ENCODE measurements around the gene LGR6. TPM values are rescaled to one million over a fixed set of nuclear protein-coding genes. Genes with fewer than 3 reads are reported as not detected.

LGR6 gene
- total and polyA plus RNA-seq, 2 donors (not counting 1 experiment from before 2014, with no cell fraction given): 0.28 TPM; not detected in 1

- no peaks in the 10 kb centered on the region for H4K20me1 ChIP-seq (ENCODE audit: control insufficient read depth, insufficient read depth, low read length, poor library complexity, severe bottlenecking)
- H3K27ac ChIP-seq (ENCODE audit: low read length in 2 of 2): no peak overlapping the region
- Mint-ChIP-seq H3K27ac (peak overlapping the region; percentile 2), H3K9me3 (ENCODE audit: insufficient read depth) (no peaks in the 10 kb centered on the region), H3K4me3 (no peak overlapping the region), H3K27me3 (peaks cover 11% of the 10 kb centered on the region), H3K4me1 (peaks cover 10% of the 10 kb centered on the region)
- H3K4me1 ChIP-seq (ENCODE audit: control insufficient read depth in 2 of 2, insufficient read depth in 2 of 2, low read length in 2 of 2): peaks cover 10 to 15% of the 10 kb centered on the region in 2 donors
- H3K9ac ChIP-seq (ENCODE audit: low read length): no peak overlapping the region
- ChIA-PET POLR2A (no interaction called here), CTCF (no interaction called here)
- H3K36me3 ChIP-seq (replicated peaks in 1 of 2; ENCODE audit: control extremely low read depth in 1 of 2, control insufficient read depth in 1 of 2, extremely low read depth in 1 of 2, insufficient read depth in 2 of 2, low read length in 1 of 2): no peaks in the 10 kb centered on the region
- TF ChIP-seq CTCF (IDR thresholded peaks at IDR 0.05) (no peak), EZH2 (IDR thresholded peaks at IDR 0.05; ENCODE audit: borderline replicate concordance, insufficient read depth, low read depth, low read length, poor library complexity, severe bottlenecking) (no peak)
- no peak for DNase-seq
- WGBS (ENCODE audit: insufficient coverage): no CpG with 5 or more reads among the region's 2 CpGs
- H2AFZ ChIP-seq (ENCODE audit: insufficient read depth, low read depth, low read length, poor library complexity, severe bottlenecking): no peak overlapping the region
- no peak overlapping the region for H3K4me3 ChIP-seq (ENCODE audit: control extremely low read depth in 1 of 5, extremely low read depth in 1 of 5, insufficient read depth in 1 of 5, low read depth in 2 of 5, low read length in 4 of 5)
- H3K79me2 ChIP-seq (ENCODE audit: control insufficient read depth, insufficient read depth, low read length): no peaks in the 10 kb centered on the region
- peak overlapping the region; percentile 16 for H3K4me2 ChIP-seq (replicated peaks; ENCODE audit: low read depth, low read length, poor library complexity, severe bottlenecking)
- intact Hi-C loops (cut with micrococcal nuclease): no loop called here
- H3K27me3 ChIP-seq (replicated peaks in 1 of 4; ENCODE audit: control extremely low read depth in 1 of 4, control insufficient read depth in 3 of 4, insufficient read depth in 4 of 4, low read length in 3 of 4): no peaks in the 10 kb centered on the region
- ATAC-seq (ENCODE audit: low read depth): peak; percentile 14
- H3K9me3 ChIP-seq (ENCODE audit: control extremely low read depth in 1 of 3, control insufficient read depth in 2 of 3, insufficient read depth in 1 of 3, low read length in 2 of 3): no peaks in the 10 kb centered on the region
These were observed 34.4 kb downstream of the LGR6 start for GRCh38 chr1:202227997-202228401.

- Histone ChIP-seq H3K79me2 (ENCODE audit: control insufficient read depth, insufficient read depth, low read length) (no peaks in the 10 kb centered on the region), H4K20me1 (ENCODE audit: control insufficient read depth, insufficient read depth, low read length, poor library complexity, severe bottlenecking) (no peaks in the 10 kb centered on the region), H3K9ac (ENCODE audit: low read length) (no peak overlapping the region), H3K4me3 (ENCODE audit: control extremely low read depth in 1 of 5, extremely low read depth in 1 of 5, insufficient read depth in 1 of 5, low read depth in 2 of 5, low read length in 4 of 5) (no peak overlapping the region), H3K36me3 (replicated peaks in 1 of 2; ENCODE audit: control extremely low read depth in 1 of 2, control insufficient read depth in 1 of 2, extremely low read depth in 1 of 2, insufficient read depth in 2 of 2, low read length in 1 of 2) (no peaks in the 10 kb centered on the region), H3K27me3 (replicated peaks in 1 of 4; ENCODE audit: control extremely low read depth in 1 of 4, control insufficient read depth in 3 of 4, insufficient read depth in 4 of 4, low read length in 3 of 4) (no peaks in the 10 kb centered on the region), H2AFZ (ENCODE audit: insufficient read depth, low read depth, low read length, poor library complexity, severe bottlenecking) (no peak overlapping the region), H3K4me2 (replicated peaks; ENCODE audit: low read depth, low read length, poor library complexity, severe bottlenecking) (no peak overlapping the region), H3K9me3 (ENCODE audit: control extremely low read depth in 1 of 3, control insufficient read depth in 2 of 3, insufficient read depth in 1 of 3, low read length in 2 of 3) (no peaks in the 10 kb centered on the region), H3K27ac (ENCODE audit: low read length in 2 of 2) (no peak overlapping the region), H3K4me1 (ENCODE audit: control insufficient read depth in 2 of 2, insufficient read depth in 2 of 2, low read length in 2 of 2) (peaks cover 10 to 15% of the 10 kb centered on the region in 2 donors)
- ChIA-PET POLR2A (no interaction called here), CTCF (no interaction called here)
- intact Hi-C loops (cut with micrococcal nuclease): no loop called here
- no peak overlapping the region for H3K27ac Mint-ChIP-seq
- H3K4me1 Mint-ChIP-seq: peaks cover 10% of the 10 kb centered on the region
- H3K27me3 Mint-ChIP-seq: peaks cover 8% of the 10 kb centered on the region
- DNase-seq (no peak), ATAC-seq (ENCODE audit: low read depth) (no peak)
- 75% methylated on average over 2 of the region's 7 CpGs for WGBS (ENCODE audit: insufficient coverage)
- no peak overlapping the region for H3K4me3 Mint-ChIP-seq
- no peak for TF ChIP-seq EZH2 (IDR thresholded peaks at IDR 0.05; ENCODE audit: borderline replicate concordance, insufficient read depth, low read depth, low read length, poor library complexity, severe bottlenecking)
- H3K9me3 Mint-ChIP-seq (ENCODE audit: insufficient read depth): no peaks in the 10 kb centered on the region
These were observed 35.0 kb downstream of the LGR6 start for GRCh38 chr1:202228484-202229122.
